GM21529 (cell line): ENCODE data around the gene CNDP1.
A peak's percentile ranks its signal among the peaks of the same experiment; 100 is the strongest.
"Not testable (repeated sequence)": the region's sequence is repeated elsewhere in the genome, so short reads cannot be mapped to it uniquely, and the experiment has no call there.

Experiments used
- ATAC-seq: cut with Tn5 transposase; IDR thresholded peaks from one replicate; pipeline ENCODE4 v1.9.1; 2021; ENCODE audit not compliant: unreplicated experiment

CNDP1 gene, protein sequence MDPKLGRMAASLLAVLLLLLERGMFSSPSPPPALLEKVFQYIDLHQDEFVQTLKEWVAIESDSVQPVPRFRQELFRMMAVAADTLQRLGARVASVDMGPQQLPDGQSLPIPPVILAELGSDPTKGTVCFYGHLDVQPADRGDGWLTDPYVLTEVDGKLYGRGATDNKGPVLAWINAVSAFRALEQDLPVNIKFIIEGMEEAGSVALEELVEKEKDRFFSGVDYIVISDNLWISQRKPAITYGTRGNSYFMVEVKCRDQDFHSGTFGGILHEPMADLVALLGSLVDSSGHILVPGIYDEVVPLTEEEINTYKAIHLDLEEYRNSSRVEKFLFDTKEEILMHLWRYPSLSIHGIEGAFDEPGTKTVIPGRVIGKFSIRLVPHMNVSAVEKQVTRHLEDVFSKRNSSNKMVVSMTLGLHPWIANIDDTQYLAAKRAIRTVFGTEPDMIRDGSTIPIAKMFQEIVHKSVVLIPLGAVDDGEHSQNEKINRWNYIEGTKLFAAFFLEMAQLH

DNA sequence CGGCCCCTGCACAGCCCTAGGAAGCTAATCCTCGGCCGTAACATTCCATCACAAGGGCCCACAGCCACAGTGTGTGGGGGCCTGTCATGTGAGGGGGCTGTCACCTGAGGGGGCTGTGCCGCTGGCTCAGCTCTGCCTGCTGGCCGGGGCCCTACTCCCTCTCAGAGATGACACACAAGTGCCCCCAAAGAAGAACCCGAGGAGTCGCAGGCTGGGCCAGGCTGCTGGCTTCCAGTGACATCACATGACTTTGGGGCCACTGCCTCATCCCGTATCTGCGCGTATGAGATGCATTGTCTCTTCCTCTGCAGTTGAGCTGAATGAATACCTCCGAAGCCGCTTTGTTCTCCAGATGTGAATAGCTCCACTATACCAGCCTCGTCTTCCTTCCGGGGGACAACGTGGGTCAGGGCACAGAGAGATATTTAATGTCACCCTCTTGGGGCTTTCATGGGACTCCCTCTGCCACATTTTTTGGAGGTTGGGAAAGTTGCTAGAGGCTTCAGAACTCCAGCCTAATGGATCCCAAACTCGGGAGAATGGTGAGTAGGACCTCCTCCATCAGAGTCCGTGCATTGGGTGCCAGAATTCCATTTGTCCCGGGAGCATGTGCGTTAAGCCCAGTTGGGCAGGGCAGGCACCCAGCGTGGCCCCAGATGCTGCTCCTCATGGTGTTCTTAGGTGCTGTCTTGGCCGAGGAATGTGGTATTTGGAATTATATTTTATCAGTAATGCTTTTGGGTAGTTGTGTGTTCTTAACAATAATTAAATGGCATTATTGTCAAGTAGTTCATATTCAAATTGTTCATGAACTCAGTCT lies at the start of gene CNDP1:
CNDP1 (plus strand) TSS at position 351 of the 820 bp plus-strand sequence; CDS start at position 519, 168 bp downstream.
- no peak for ATAC-seq

DNA sequence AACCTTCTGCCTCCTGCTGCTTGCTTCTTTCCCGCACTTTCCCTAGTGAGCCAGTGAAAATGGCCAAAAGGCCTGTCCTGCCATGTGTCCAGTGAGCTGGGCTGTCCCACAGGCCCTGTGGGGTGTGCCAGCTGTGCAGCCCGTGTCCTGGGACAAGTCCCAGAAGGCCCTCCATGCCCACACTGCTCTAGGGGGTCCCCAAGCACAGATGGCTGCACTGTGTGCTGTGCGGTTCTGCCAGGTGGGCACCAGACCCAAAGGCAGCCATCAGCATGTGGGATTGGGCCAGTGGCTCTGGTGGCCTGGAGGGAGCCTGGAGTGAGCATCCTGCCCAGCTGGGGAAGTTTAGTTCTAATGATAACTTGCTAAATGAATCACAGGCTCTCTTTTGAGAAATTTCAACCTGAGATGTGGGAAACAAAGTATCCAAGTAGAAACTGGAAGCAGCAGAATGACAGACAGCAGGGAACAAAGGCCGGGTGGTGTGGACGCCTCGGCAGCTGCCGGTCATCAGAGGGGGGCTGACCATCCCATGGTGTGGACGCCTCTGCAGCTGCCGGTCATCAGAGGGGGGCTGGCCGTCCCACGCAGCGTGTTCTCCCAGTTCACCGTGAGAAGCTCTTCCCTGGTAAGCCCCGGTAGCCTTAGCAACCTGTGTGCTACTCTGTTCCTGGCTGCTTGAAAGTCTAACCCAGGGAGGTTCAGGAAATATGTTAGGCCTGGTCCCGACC lies 48.0 kb upstream of the CNDP1 start:
- no peak for ATAC-seq

DNA sequence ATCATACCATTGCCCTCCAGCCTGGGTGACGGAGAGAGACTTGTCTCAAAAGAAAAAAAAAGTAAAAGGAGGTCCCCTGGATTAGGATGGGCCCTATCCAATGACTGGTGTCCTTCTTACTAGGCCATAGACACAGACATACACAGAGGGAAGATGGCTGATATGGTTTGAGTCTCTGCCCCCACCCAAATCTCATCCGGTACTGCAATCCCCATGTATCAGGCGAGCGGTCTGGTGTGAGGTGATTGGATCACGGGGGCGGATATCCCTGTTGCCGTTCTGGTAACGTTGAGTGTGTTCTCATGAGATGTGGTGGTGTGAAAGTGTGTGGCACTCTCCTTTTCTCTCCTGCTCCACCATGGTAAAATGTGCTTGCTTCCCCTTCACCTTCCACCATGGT lies 45.9 kb upstream of the CNDP1 start:
- ATAC-seq: no peak

DNA sequence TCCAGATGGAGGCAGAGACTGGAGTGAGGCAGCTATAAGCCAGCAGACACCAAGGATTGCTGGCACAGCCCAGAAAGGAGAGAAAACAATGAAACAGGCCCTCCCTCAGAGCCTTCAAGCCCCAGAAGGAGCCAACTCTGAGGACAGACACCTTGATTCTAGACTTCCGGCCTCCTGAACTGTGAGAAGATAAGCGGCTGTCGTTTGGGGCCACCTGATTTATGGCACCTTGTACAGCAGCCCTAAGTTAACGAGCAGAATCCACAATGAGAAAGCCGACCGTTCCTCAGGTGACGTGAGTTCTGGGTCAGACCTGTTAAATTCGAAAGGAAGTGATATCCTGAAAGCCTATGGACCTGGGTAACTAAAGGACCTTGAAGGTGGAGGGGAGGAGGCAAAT lies 45.4 kb upstream of the CNDP1 start:
- no peak for ATAC-seq

DNA sequence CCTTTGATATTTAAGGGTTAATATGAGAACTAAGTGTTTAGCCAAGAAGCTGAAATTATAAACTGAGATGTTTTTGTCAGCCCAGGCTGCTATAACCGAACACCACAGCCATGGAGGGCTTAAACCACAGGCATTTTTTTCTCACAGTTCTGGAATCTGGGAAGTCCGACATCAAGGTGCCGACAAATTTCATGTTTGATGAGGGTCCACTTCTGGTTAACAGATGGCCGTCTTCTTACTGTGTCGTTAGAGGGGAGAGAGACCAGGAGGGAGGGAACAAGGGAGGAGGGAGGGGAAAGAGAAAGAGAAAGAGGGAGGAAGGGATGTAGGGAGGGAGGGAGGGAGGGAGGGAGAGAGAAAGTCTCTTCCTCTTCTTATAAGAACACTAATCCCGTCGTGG lies 44.6 kb upstream of the CNDP1 start:
- ATAC-seq: no peak

DNA sequence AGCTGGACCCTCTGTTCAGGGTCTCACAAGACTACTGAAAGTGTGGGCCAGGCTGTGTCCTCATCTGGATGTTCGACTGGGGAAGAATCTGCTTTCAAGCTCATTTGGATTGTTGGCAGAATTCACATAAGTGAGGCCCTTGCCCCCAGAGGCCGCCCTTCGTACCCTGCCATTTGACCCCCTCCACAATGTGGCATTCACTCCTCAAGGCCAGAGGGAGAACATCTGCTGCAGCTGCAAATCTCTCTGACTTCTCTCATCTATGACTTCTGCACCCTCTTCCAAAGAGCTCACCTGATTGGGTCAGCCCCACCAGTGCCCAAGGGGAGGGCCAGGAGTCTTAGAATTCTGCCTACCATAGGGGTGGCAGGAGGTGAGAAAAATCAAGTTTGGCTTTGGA lies 42.0 kb upstream of the CNDP1 start:
- ATAC-seq: no peak

DNA sequence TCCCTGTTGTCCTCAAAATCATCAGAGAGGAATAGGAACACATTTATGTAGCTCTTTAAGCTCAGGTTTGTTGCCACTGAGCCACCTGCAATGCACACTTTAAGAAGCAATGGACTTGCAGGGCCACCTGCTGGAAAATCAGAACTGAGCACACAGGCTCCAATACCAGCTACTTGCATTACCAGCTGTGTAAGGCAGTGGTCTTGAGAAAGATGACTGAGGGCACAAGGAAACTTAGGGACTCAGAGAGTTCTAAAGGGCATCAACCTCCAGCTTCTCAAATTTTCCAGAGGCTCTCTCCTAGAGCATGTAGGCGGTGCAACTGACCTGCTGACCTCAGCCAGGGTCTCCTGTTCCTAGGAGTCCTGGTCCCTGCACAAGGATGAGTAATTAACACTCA lies 40.6 kb upstream of the CNDP1 start:
- ATAC-seq: no peak

DNA sequence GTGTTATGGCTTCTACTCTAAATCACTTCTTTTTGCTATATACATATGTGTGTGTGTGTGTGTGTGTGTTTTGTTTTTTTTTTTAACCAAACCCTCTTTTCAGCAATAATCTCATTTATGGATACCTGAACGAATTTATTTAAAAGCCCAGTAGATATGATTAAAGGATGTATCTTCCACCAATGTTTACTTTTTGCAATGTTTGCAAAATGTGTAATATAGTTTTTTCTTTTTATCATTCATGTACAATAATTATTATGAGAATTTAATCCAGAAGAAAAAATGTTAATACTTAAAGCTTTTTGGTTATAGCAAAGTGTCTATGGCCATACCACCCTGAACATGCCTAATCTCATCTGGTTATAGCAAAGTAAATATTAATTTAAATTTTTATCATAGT lies 39.8 kb upstream of the CNDP1 start:
- no peak for ATAC-seq

DNA sequence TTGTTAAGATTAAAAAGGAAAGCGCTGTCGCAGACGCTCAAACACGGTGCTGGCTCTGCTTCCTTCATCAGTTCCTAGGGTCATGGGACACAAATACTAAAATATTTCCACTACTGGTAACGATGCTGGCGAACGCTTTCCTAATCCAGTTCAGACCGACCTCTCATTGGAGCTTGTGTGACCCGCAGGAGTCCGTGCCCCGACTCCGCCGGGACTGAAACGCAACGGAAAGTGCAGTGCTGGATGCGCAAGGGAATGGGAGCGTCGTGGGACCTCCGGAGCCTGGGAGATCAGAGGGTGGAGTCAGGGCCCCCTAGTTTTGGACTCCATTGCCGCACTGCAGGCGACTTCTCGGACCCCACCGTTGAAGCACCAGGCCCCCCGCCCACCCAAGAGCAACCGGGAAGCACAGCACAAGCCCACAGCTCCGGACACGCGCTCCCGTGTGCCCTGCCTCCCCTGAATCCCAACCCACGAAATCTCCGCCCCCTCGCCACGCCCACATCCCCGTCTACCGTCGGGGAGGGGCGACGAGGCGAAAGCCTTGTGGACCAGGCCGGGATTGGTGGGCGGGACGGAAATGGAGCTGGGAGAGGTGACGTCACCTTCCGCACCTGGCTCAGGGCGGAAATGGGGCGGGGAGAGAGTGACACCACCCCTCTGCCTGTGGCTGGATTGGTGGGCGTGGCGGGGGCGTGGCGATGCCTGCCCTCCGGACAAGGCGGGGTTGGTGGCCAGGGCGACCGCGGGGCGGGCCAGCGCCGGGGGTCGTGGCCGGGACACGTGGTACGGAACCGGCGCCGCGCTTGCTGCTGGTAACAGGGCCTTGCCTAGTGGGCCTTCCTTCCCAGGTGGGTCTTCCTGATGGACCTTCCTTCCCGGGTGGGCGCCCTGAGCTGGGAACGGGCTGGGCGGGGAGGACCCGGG lies 38.5 kb upstream of the CNDP1 start, which contains the start of gene CNDP2:
CNDP2 (plus strand) TSS at position 783 of the 927 bp plus-strand sequence. CDS start 3,611 bp downstream, outside the sequence.
- ATAC-seq: peak; percentile 70

DNA sequence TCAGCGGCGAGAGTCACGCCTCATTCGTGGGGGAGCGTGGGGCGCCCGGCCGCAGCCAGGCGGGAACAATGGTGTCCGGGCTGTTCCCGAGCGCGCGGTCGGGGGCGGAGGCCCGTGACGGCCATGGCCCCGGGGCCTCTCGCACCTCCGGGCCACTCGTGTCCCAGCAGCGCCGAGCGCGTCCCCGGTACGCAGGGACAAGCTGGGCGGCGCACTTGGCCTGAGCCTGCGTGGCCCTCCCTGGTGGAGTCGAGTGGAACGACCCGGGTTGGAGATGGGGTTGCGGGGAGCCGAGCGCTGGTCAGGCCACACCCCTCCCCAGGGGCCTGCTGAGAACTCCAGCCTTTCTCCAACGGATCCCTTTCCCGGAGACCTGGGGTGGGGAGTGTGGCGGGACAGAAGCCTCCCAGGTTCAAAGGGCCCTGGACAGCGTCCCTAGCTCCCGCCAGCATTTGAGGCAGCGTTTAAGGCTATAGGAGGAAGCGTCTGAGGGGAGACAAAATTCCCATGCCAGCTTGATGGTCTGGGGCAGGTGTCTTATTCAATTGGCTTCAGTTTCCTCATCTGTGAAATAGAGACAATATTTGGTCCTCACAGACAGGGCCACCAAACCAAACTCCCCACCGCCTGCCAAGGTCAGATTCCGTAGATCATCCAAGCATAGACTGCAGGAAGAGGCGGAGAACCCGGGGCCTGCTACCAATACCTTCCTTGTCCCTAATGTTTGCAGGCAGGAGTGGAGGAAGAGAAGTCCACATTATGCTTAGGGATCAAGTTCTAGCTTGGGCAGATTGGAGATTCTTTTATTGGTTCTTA lies 37.6 kb upstream of the CNDP1 start:
- ATAC-seq: peak; percentile 29

DNA sequence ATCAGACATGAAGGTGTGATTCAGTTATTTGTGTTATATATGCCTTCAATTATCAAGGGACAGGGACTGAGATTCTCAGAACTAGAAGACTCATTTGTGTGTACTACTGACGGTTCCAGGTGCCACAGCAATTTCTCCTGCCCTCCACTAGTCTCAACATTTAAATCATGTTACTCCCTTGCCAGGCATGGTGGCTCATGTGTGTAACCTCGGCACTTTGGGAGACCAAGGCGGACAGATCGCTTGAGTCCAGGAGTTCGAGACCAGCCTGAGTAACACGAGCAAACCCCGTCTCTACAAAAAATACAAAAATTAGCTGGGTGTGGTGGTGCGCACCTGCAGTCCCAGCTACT lies 37.0 kb upstream of the CNDP1 start:
- no peak for ATAC-seq

DNA sequence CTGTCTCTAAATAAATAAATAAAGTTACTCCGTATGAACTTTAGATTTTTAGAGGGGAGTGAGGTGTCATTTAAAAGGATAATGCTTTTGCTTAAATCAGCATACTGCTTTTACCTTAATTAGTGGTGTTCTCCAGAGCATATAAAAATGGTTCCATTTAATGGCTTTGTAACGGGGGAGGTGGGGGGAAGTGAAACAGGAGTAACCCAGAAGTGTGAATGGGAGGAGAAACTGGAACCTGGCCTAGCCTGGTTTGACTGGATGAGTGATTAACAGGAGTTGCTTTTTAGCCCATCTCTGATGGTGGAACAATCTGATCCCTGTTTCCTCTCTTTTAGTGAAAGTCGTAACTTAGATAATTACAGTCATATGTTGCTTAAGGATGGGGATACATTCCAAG lies 36.5 kb upstream of the CNDP1 start:
- no peak for ATAC-seq

DNA sequence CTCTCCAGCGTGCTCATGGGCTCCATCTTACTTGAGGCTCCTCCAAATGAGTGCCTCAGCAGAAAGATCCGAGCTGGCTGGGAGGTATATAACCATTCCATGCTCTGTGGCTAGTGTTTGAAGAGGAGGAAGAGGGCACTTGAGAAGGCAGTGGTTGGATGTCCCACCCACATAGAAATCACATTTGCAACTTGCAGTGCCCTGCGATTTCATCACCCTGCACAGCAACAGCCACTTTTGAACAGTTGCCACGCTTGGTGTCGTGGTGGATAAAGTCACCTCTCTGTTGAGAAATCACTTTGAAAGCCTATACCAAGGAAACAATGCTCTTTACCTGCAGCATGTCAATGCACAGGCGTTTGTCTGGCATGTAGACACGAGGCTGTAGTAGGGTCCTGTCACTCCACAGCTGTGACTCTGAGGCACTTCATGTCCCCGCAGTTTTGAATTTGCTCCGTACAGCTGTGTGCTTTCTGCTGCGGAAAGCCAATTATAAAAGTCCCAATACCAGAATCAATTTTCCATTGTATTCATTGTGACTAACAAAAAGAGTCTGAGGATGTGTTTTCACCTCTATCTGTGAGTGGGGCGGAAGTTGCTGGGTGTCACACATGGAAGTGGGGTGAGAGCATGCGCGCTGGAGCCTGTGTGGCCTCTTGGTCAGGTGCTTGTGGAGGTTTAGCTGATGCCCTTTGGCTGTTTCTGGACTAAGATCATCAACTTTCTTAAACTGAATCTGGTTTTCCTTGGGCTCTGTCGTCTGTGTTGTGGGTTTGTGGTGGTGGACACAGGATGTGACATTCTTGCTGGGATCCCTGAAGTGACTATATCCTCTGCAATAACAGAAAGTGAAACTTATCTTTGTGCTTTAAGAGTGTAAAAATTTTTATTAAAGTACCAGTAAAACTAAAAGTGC lies 35.3 kb upstream of the CNDP1 start:
- ATAC-seq: peak; percentile 38

DNA sequence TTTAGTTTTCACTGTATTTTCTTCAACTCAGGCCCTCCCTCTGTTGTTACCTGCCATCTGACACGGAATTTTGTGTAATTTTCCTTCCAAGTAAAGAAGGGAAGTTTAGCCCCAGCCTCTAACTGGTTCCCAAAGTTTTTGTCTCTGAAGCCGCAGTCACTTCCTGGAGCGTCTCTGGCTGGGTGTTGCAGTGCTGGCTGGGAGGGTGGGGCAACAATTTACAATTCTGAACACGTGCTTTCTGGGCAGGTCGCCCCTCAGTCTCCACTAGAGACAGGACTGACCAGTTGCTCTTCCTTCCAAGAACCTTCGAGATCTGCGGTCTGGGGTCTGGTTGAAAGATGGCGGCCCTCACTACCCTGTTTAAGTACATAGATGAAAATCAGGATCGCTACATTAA lies 34.7 kb upstream of the CNDP1 start:
- peak; percentile 36 for ATAC-seq

DNA sequence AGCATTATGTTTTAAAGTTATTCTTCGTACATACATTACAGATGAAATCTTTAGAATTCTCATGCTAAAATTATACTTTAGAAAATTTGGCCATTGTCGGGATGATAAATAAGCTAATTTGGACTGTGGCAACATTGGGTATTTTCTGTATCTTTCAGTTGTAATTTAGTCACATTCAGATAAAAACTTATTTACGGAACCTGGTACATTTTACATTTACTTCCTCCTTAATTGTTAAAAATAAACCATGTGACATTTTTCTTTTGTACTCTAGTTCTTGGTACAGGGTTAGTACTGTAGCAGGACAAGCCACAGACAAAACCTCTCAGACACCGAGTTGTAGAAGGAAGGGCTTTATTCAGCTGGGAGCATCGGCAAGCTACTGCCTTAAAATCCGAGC lies 33.9 kb upstream of the CNDP1 start:
- ATAC-seq: no peak

DNA sequence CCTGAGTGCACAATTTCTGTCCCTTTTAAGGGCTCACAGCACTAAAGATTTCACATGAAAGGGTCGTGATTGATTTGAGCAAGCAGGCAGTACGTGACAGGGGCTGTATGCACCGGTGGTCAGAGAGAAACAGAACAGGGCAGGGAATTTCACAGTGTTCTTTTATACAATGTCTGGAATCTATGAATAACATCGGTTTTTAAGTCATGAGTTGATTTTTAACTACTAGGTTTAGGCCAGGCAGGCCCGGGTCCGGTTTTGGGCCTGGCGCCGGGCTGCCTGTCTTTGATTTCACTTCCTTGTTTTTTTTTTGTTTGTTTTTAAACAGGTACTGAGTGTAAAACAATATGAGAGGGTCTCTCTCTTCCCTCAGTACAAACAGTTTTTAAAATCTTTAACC lies 33.5 kb upstream of the CNDP1 start:
- not testable (repeated sequence) for ATAC-seq

DNA sequence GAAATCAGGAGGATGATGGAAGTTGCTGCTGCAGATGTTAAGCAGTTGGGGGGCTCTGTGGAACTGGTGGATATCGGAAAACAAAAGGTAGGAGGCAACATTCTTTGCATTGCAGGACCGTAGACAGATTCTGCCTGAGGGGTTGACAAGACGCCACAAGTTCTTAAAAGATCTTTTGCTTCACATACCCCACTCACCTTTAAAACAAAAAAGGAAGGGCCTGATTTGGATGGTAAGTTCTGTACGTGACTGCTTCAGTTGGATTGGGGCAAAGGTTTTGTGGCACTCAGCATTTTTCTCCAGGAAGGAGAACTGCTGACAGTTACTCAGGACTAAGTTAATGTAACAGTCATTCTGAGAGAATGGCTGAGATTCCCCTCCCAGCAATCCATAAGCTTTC lies 32.9 kb upstream of the CNDP1 start:
- ATAC-seq: no peak

DNA sequence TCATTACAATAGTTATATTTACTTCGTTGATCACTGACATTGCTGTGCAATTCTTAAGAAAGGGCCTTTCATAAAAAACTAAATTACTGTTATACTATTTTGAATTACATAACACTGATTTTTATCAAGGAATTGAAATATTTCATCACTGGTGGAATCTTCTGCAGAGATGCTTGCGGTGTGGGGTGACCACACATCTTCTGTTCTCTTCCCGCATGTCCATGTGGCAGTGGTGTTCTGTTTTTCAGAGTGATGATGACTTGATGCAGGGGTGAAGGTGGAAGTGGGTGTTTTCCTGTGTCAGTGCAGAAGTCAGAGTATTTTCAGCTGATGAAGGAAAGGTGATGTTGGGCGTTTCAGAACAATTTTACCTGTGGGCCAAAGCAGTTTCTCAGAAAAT lies 31.2 kb upstream of the CNDP1 start:
- ATAC-seq: no peak
